ENCODE measurements around the gene ZNF77. TPM values are rescaled to one million over a fixed set of nuclear protein-coding genes. Genes with fewer than 3 reads are reported as not detected.
"Not testable (repeated sequence)": the region's sequence is repeated elsewhere in the genome, so short reads cannot be mapped to it uniquely, and the experiment has no call there.

The ZNF77 gene
- total RNA-seq, 1 donor from 2014 or later, result 5.5 TPM

DNA sequence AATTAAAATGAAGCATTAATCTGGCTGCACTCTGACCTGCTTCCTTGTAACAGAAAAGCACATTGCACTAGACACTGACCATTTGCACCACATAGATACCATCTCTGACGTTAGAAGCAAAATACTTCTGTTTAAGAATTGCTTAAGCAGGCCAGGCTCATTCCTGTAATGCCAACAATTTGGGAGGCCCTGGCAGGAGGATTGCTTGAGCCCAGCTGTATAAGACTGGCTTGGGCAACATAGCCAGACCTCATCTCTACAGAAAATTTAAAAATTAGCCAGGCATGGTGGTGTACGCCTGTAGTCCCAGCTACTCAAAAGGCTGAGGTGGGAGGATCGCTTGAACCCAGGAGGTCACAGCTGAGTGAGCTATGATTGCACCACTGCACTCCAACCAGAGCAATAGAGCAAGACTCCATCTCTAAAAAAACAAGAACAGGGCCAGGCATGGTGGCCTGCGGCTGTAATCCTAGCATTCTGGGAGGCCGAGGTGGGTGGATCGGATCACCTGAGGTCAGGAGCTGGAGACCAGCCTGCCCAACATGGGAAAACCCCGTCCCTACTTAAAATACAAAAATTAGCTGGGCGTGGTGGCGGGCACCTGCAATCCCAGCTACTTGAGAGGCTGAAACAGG lies 25.5 kb upstream of the ZNF77 start:
- no peak for TF ChIP-seq CTCF (IDR thresholded peaks at IDR 0.05; ENCODE audit: unreplicated experiment)
- Mint-ChIP-seq H3K36me3 (ENCODE audit: low read depth, unreplicated experiment) (no peaks in the 10 kb centered on the region), H3K27ac (ENCODE audit: unreplicated experiment) (no peak overlapping the region), H3K27me3 (ENCODE audit: unreplicated experiment) (no peaks in the 10 kb centered on the region), H3K9me3 (ENCODE audit: unreplicated experiment) (no peaks in the 10 kb centered on the region), H3K4me3 (ENCODE audit: unreplicated experiment) (no peak overlapping the region), H3K4me1 (ENCODE audit: unreplicated experiment) (peaks cover 11% of the 10 kb centered on the region)
- no peak for DNase-seq (ENCODE audit: low spot score)

GRCh38 chr19:2969104-2969504 lies 24.3 kb upstream of the ZNF77 start:
- Mint-ChIP-seq H3K36me3 (ENCODE audit: low read depth, unreplicated experiment) (no peaks in the 10 kb centered on the region), H3K4me1 (ENCODE audit: unreplicated experiment) (peaks cover 6% of the 10 kb centered on the region), H3K4me3 (ENCODE audit: unreplicated experiment) (peak overlapping the region; percentile 65), H3K27ac (ENCODE audit: unreplicated experiment) (no peak overlapping the region), H3K27me3 (ENCODE audit: unreplicated experiment) (no peaks in the 10 kb centered on the region), H3K9me3 (ENCODE audit: unreplicated experiment) (no peaks in the 10 kb centered on the region)
- DNase-seq (ENCODE audit: low spot score), result no peak
- no peak for TF ChIP-seq CTCF (IDR thresholded peaks at IDR 0.05; ENCODE audit: unreplicated experiment)

DNA sequence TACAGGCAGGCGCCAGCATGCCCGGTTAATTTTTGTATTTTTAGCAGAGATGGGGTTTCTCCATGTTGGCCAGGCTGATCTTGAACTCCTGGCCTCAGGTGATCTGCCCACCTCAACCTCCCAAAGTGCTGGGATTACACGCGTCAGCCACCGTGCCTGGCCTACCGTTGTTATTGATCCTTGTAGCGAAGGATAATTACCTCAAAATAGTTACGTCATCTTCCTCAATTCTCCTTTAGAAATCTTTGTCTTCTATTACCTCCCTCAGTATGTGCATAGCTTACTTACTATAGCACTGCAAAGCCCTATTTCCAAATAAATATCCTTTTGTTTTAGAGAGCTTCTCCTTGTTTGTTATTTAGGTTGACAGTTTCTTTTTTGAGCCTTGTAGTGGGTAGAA lies 23.2 kb upstream of the ZNF77 start:
- DNase-seq (ENCODE audit: low spot score), result no peak
- no peak overlapping the region for H3K27ac Mint-ChIP-seq (ENCODE audit: unreplicated experiment)
- no peak overlapping the region for H3K4me3 Mint-ChIP-seq (ENCODE audit: unreplicated experiment)
- TF ChIP-seq CTCF (IDR thresholded peaks at IDR 0.05; ENCODE audit: unreplicated experiment), result no peak
- no peaks in the 10 kb centered on the region for H3K36me3 Mint-ChIP-seq (ENCODE audit: low read depth, unreplicated experiment)
- H3K9me3 Mint-ChIP-seq (ENCODE audit: unreplicated experiment), result no peaks in the 10 kb centered on the region
- no peaks in the 10 kb centered on the region for H3K27me3 Mint-ChIP-seq (ENCODE audit: unreplicated experiment)
- peaks cover 6% of the 10 kb centered on the region for H3K4me1 Mint-ChIP-seq (ENCODE audit: unreplicated experiment)

GRCh38 chr19:2964874-2965273 lies 20.1 kb upstream of the ZNF77 start:
- DNase-seq (ENCODE audit: low spot score), result no peak
- H3K4me1 Mint-ChIP-seq (ENCODE audit: unreplicated experiment), result no peaks in the 10 kb centered on the region
- no peaks in the 10 kb centered on the region for H3K27me3 Mint-ChIP-seq (ENCODE audit: unreplicated experiment)
- TF ChIP-seq CTCF (IDR thresholded peaks at IDR 0.05; ENCODE audit: unreplicated experiment), result no peak
- H3K9me3 Mint-ChIP-seq (ENCODE audit: unreplicated experiment), result no peaks in the 10 kb centered on the region
- H3K36me3 Mint-ChIP-seq (ENCODE audit: low read depth, unreplicated experiment), result no peaks in the 10 kb centered on the region
- no peak overlapping the region for H3K4me3 Mint-ChIP-seq (ENCODE audit: unreplicated experiment)
- no peak overlapping the region for H3K27ac Mint-ChIP-seq (ENCODE audit: unreplicated experiment)

DNA sequence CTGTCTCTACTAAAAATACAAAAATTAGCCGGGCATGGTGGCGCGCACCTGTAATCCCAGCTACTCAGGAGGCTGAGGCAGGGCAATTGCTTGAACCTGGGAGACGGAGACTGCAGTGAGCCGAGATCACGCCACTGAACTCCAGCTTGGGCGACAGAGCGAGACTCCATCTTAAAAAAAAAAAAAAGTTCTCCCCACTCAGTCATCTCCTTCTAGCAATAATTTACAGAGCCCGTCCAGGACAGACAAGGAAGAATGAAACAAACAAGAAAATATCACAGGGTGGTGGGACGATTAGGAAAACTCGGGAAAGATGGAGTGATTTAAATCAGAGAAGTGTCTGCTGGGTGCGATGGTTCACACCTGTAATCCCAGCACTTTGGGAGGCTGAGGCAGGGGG lies 18.9 kb upstream of the ZNF77 start:
- H3K4me3 Mint-ChIP-seq (ENCODE audit: unreplicated experiment); H3K36me3 Mint-ChIP-seq (ENCODE audit: low read depth, unreplicated experiment); H3K27me3 Mint-ChIP-seq (ENCODE audit: unreplicated experiment); H3K27ac Mint-ChIP-seq (ENCODE audit: unreplicated experiment); H3K9me3 Mint-ChIP-seq (ENCODE audit: unreplicated experiment); H3K4me1 Mint-ChIP-seq (ENCODE audit: unreplicated experiment); DNase-seq (ENCODE audit: low spot score): not testable (repeated sequence)
